Left renal pelvis (tissue), 4 donors: Measurements from ENCODE around the gene CCDC124. TPM values are rescaled to one million over a fixed set of nuclear protein-coding genes. Genes with fewer than 3 reads are reported as not detected.
"Not testable (repeated sequence)": the region's sequence is repeated elsewhere in the genome, so short reads cannot be mapped to it uniquely, and the experiment has no call there.

Experiments
- DNase-seq, 4 donors: peaks; one replicate each; pipeline ENCODE4 v3.0.0-alpha.2; 2013; ENCODE audit warnings: low read depth in 4 of 4, low spot score in 3 of 4
- polyA plus RNA-seq, 4 donors: library from polyadenylated mRNA; unstranded; fragments of 120-200 nt; gene quantifications; one replicate each; pipeline ENCODE4 v1.2.1, GENCODE V29; 2013; ENCODE audit not compliant: insufficient read length in 4 of 4

CCDC124 gene
- polyA plus RNA-seq, 4 donors, result 42.7 to 85.4 (median 54.5) TPM

DNA sequence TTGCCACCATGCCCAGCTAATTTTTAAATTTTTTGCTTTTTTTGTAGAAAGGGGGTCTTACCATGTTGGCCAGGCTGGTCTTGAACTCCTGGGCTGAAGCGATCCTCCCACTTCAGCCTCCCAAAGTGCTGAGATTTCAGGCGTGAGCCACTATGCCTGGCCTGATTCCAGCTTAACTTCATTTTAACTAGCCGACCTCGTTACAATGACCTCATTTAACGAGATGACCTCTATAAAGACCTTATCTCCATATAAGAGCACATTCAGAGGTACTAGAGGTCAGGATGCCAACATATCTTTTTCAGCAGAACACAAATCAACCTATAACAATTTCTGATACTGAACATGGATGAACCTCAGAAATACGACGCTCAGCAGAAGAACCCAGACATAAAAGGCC lies 44.7 kb downstream of the CCDC124 start:
- no peak for DNase-seq

DNA sequence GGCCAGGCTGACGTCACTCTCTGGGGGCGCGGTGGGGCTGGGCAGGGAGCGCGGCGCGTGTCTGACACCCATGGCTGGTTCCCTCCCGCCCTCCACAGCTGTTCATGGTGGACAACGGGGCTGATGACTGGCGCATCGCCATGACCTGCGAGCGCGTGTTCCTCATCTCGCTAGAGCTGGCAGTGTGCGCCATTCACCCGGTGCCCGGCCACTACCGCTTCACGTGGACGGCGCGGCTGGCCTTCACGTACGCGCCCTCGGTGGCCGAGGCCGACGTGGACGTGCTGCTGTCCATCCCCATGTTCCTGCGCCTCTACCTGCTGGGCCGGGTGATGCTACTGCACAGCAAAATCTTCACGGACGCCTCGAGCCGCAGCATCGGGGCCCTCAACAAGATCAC lies 48.8 kb downstream of the CCDC124 start:
- no peak for DNase-seq

GRCh38 chr19:17982430-17982829 lies 49.6 kb downstream of the CCDC124 start:
- DNase-seq, result no peak

DNA sequence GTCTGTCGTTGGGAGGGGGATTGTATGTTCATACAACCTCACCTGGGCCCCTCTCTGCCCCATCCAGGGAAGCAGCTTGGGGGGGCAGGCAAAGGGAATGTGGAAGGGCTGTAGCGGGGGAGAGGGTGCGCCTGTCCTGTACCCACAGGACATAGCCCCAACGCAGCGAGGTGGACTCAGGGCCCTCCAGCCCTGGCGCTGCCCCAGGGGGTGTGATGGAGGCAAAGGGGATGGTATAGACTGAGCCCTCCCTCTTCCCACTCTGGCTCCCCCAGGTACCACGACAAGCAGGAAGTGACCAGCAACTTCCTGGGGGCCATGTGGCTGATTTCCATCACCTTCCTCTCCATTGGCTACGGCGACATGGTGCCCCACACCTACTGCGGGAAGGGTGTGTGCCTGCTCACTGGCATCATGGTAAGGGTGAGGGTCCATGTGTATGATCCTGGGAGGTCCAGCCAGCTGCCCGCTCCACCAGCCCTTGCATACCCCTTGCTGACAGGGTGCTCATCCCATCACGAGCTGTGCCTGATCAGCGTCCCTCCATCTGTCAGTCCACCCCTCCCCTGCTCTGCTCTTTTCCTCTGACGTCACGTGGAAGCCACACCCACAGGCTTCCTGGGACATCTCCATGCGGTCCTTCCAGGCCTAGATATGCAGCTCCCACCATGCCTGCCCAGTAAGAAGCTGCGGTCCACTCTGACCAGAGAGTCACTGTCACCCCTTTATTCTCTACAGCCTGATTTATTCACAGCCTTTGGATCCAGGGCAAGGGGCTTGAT lies 52.4 kb downstream of the CCDC124 start:
- DNase-seq, result no peak

- DNase-seq, result not testable (repeated sequence)
Observed at GRCh38 chr19:17986569-17986968, 53.8 kb downstream of the CCDC124 start.

- no peak for DNase-seq
Observed at GRCh38 chr19:17988161-17988560, 55.3 kb downstream of the CCDC124 start.

DNA sequence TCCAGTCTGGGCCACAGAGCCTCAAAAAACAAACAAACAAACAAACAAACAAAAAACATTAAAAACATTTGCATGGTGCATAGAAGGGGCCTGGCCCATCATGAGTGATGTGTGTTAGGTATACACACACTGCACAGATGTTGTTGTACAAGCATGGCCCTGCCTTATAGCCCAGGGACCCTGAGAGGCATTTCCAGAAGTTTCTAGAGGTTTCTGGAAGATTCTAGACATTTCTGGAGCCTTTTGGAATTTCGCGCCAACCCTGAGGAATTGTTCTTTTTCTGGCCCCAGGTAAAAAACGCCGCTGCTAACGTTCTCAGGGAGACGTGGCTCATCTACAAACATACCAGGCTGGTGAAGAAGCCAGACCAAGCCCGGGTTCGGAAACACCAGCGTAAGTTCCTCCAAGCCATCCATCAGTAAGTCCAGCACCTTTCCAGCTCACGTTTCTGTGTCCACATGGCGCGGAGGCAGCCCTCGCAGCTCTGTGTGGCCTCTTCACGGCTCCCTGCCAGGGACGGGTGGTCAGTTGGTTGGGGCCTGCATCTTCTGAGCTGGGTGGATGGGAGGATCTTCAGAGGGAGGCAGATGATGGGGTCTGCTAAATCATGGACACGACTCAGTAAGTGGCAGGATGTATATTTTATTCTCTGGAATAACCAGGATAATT lies 56.7 kb downstream of the CCDC124 start:
- no peak for DNase-seq

GRCh38 chr19:17993076-17993813 lies 60.4 kb downstream of the CCDC124 start:
- DNase-seq, result no peak

Other genes starting within 250 kb of the CCDC124 start
- gene UNC13A, start 244.7 kb upstream of the CCDC124 start, polyA plus RNA-seq, result 1 to 10 TPM in 1 of 4 donors, under 1 TPM in 3; 0.10 to 1.2 (median 0.16) TPM
- 10 to 100 TPM; 34.3 to 41.7 (median 37.8) TPM for gene MAP1S, start 213.5 kb upstream of the CCDC124 start, polyA plus RNA-seq
- 1 to 10 TPM; 2.0 to 3.2 (median 2.4) TPM for gene FCHO1, start 181.5 kb upstream of the CCDC124 start, polyA plus RNA-seq
- gene B3GNT3, start 137.9 kb upstream of the CCDC124 start, polyA plus RNA-seq, result 10 to 100 TPM in 1 of 4 donors, 1 to 10 TPM in 2, under 1 TPM in 1; 0.15 to 13.6 (median 6.3) TPM
- under 1 TPM; 0.21 to 0.40 (median 0.26) TPM for gene INSL3, start 111.5 kb upstream of the CCDC124 start, polyA plus RNA-seq
- gene JAK3, start 85.0 kb upstream of the CCDC124 start, polyA plus RNA-seq, result 1 to 10 TPM; 2.3 to 4.4 (median 3.3) TPM
- 1,000 to 10,000 TPM in 1 of 4 donors, 100 to 1,000 TPM in 3; 828 to 1,246 (median 866) TPM for gene RPL18A, start 73.1 kb upstream of the CCDC124 start, polyA plus RNA-seq
- under 1 TPM in 2 of 4 donors, not detected in 2; 0.06 to 0.08 TPM for gene SLC5A5, start 61.1 kb upstream of the CCDC124 start, polyA plus RNA-seq
- 1 to 10 TPM; 3.6 to 7.3 (median 5.4) TPM for gene KCNN1, start 34.1 kb downstream of the CCDC124 start, polyA plus RNA-seq
- gene ARRDC2, start 75.2 kb downstream of the CCDC124 start, polyA plus RNA-seq, result 1 to 10 TPM; 3.8 to 5.5 (median 4.8) TPM
- gene IL12RB1, start 153.9 kb downstream of the CCDC124 start, polyA plus RNA-seq, result under 1 TPM; 0.09 to 0.47 (median 0.24) TPM
- gene MAST3, start 164.8 kb downstream of the CCDC124 start, polyA plus RNA-seq, result 1 to 10 TPM; 4.2 to 8.3 (median 4.9) TPM
- 10 to 100 TPM; 23.8 to 33.9 (median 29.9) TPM for gene PIK3R2, start 220.1 kb downstream of the CCDC124 start, polyA plus RNA-seq
- gene IFI30, start 240.8 kb downstream of the CCDC124 start, polyA plus RNA-seq, result 10 to 100 TPM in 3 of 4 donors, 1 to 10 TPM in 1; 5.6 to 18.0 (median 12.1) TPM